D721Med (cell line): ENCODE results near the gene PPP2R5C.

Source experiments
- DNase-seq: peaks from one replicate; pipeline ENCODE4 v3.0.0; 2011; ENCODE audit warnings: low spot score; ENCODE audit not compliant: insufficient read length
- FAIRE-seq: peaks from 2 replicates; lab custom pipeline; 2011; peaks lifted over from hg19 to GRCh38; lab: Jason Lieb, UNC
- CTCF ChIP-seq: IDR thresholded peaks from 2 replicates; pipeline ENCODE4 v1.5.1; 2012; ENCODE audit warnings: mild to moderate bottlenecking, control low read depth; ENCODE audit not compliant: insufficient read depth; ENCODE audit errors: missing control alignments

Gene PPP2R5C

DNA sequence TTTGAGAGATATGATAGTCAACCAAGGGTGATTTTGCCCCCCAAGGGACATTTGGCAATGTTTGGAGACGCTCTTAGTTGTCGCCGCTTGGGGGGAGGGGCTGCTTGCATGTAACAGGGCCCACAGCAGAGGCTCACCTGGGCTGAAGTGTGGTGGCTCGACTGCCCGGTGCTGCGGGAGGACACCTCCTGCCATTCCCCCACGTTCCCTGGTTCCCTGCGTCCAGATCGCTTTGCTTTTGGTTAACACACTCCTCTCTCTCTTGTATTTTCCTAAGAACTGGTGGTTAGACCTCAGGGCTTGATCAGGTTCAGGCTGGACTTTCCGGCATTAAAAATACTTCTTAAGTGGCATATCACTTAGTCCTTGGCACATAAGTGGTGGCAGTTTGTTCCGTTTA is 18.9 kb downstream of the PPP2R5C start:
- no peak for TF ChIP-seq CTCF
- no peak for FAIRE-seq
- no peak for DNase-seq

- TF ChIP-seq CTCF, result no peak
- FAIRE-seq (no peak), DNase-seq (no peak)
Observed at GRCh38 chr14:101780887-101781239, 19.4 kb downstream of the PPP2R5C start.

GRCh38 chr14:101781240-101782061 is 19.9 kb downstream of the PPP2R5C start:
- FAIRE-seq, result no peak
- TF ChIP-seq CTCF, result no peak
- no peak for DNase-seq

DNA sequence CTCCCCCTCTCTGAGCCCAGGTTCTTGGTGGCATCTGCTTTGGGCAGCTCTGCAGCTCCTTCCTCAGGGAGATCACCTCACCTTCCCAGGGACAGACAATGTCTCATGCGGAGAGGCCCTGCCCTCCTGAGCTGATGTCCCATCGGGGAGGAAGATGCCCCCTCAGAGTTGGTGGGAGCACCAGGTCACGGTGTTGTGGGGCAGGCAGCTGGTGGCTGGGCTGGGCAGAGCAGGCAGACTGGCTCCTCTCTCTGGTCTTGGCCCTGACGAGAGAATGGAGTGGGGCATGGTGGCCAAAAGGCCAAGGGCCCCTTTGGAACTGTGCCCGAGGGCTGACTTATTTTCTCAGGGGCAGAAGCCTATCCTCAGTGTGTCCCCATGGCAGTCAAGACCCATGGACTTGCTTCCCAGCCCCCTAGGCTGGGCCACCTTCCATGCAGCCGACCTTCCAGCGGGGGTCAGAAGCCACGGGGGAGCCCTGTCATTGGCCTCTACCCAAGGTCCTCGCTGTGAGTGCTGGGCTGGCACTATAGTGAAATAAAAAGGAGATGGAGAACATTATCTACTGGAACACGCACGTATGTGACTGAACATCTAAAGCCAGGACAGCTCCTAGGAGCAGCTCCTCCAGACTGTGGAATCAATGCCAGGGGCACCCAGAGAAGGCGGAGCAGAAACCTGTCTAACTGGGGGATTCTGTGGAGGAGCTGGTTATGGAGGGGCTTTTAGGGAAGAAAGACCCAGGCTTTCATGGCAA is 21.9 kb downstream of the PPP2R5C start:
- DNase-seq (no peak), FAIRE-seq (no peak)
- TF ChIP-seq CTCF, result no peak

- no peak for DNase-seq
- FAIRE-seq, result no peak
- no peak for TF ChIP-seq CTCF
Observed at GRCh38 chr14:101784631-101785030, 23.1 kb downstream of the PPP2R5C start.

DNA sequence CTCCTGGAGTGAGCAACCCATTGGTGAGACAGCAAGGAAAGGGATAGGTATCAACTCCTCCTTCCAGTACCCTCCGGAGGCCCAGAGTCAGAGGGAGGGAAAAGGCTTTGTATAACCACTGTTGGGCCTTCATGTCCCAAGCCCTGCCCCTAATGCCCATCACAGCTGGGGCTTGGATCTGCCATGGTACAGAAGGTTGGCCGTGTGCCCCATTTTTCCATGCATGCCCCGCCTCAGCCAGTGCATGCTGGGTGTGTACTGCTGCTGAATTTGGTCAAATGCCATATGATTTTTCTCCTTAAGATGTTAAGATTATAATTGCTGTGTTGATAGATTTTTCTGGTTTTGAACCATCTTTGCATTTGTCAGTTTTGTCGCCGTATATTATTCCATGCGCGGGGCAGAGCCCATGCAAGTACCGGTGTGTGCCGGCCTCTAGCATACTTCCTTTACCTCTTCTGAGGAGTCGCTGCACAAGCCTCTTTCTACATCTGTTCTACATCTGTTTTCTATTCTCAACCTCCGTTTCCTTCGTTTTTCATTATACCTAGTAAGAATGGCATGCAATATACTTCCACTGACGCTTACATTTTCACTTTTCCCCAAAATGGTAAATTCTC is 26.6 kb downstream of the PPP2R5C start:
- TF ChIP-seq CTCF, result no peak
- FAIRE-seq, result no peak
- DNase-seq, result no peak
